ENCODE results near the gene RRAS. TPM values are rescaled to one million over a fixed set of nuclear protein-coding genes. Genes with fewer than 3 reads are reported as not detected.
A peak's percentile ranks its signal among the peaks of the same experiment; 100 is the strongest.

RRAS gene
- total and polyA plus RNA-seq, 4 experiments from 2014 or later: 12.0 to 32.1 (median 20.7) TPM

DNA sequence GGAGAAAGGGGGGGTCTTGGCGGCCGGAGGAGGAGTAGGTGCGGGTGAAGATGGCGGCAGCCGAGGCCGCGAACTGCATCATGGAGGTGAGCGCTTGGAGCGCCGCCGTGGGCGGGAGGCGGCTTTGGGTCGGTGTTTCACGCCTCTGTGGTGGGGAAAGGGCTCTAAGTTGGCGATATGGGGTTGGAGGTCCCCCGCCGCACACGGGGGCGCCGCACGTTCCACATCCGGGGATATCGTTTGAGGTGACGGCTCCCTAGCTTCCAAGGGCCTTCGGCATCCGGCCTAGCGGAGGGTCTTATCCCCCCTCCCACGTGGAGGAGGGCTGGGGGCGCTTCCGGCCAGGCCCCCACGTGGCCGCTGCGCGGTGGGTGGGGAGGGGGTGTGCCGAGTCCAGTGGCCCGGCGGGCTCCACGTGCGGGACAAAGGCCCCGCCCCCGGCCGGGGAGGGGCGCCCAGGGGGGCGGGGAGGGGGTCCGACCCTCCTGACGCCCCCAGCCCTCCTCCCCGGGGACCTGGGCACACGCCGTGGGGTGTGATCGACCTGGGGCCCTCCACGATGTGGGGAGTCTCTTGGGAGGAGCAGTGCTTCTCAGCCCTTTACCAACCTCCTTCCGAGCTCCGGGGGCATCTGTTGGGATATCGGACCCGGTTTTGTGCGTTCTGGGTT lies 37.4 kb upstream of the RRAS start, which contains the start of gene PRMT1:
Gene PRMT1 (plus strand): TSS at position 41 of the 670 bp plus-strand sequence. CDS start 10 bp downstream, at position 51.
- POLR2A ChIA-PET (ENCODE audit: partially characterized antibody): interaction anchor here (0.6 to 6.7 kb wide), 30 partner anchors 12 to 580 kb away, joined by 3 to 125 read pairs (median 7); partner anchors contain the start of genes ADM5, AKT1S1, ALDH16A1 and BCL2L12
- Mint-ChIP-seq H3K36me3 (peaks cover 11 to 18% of the 10 kb centered on the region in 2 donors), H3K4me1 (peaks cover 17 to 52% (median 32%) of the 10 kb centered on the region in 4 donors), H3K4me3 (peak within 1 kb of the TSS; percentile 95 to 100 (median 99)), H3K27me3 (no peaks in the 10 kb centered on the region), H3K27ac (peak within 1 kb of the TSS; percentile 99 to 100 (median 99)), H3K9me3 (no peaks in the 10 kb centered on the region)
- H3K4me3 ChIP-seq (ENCODE audit: low read length in 2 of 2): peak within 1 kb of the TSS; percentile 69 to 79
- H3K4me1 ChIP-seq (ENCODE audit: insufficient read depth, low read length): peaks cover 42% of the 10 kb centered on the region
- peak in 2 of 5 donors; percentile 70 to 74 for DNase-seq
- H3K27me3 ChIP-seq (ENCODE audit: insufficient read depth, low read length): no peaks in the 10 kb centered on the region
- intact Hi-C loops (cut with micrococcal nuclease): loop anchor here (1.0 to 5.0 kb wide), 6 partner anchors 37 to 805 kb away; partner anchors contain the start of genes AKT1S1, NOSIP, PPP1R15A and RRAS
- H3K36me3 ChIP-seq (ENCODE audit: insufficient read depth, low read length): peaks cover 7% of the 10 kb centered on the region
- CTCF ChIA-PET (ENCODE audit: partially characterized antibody): interaction anchor here (0.6 to 5.5 kb wide), 16 partner anchors 12 to 452 kb away, joined by 3 to 52 read pairs (median 5); partner anchors contain the start of genes BCL2L12, FLT3LG, IRF3 and NOSIP
- H3K9me3 ChIP-seq (ENCODE audit: control insufficient read depth in 1 of 2, low read length in 2 of 2): no peaks in the 10 kb centered on the region
- H3K27ac ChIP-seq (ENCODE audit: low read depth, low read length): peak within 1 kb of the TSS; percentile 93

DNA sequence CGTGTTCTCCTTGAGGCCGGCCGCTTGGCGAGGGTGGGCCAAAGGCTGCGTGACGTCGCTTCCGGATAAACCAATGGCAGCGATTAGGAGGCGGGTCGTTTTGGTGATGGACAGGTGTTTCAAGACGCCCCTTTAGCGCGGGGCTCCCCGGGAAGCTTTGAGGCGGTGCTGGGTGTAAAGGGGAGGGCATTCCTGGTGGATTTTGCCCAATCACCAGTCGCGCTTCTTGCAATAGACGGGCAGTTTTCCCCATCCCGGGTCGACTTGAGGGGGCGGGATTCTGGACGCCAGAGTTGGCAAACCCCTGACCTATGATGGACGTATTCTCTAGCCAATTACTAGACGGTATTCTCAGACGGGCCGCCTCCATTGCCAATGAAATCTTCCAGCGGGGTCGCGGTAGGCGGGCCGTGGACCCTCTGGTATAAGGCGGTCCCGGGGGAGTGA lies 36.9 kb upstream of the RRAS start:
- DNase-seq: peak; percentile 97 to 99 (median 98)
- Histone ChIP-seq H3K27ac (ENCODE audit: low read depth, low read length) (peak overlapping the region; percentile 93), H3K4me3 (ENCODE audit: low read length in 2 of 2) (peak overlapping the region; percentile 69 to 79), H3K27me3 (ENCODE audit: insufficient read depth, low read length) (no peaks in the 10 kb centered on the region), H3K36me3 (ENCODE audit: insufficient read depth, low read length) (peaks cover 2% of the 10 kb centered on the region), H3K9me3 (ENCODE audit: control insufficient read depth in 1 of 2, low read length in 2 of 2) (no peaks in the 10 kb centered on the region), H3K4me1 (ENCODE audit: insufficient read depth, low read length) (peaks cover 48% of the 10 kb centered on the region)
- Mint-ChIP-seq H3K36me3 (peaks cover 5 to 13% of the 10 kb centered on the region in 2 donors), H3K27me3 (no peaks in the 10 kb centered on the region), H3K4me3 (peak overlapping the region; percentile 95 to 100 (median 99)), H3K27ac (peak overlapping the region; percentile 99 to 100 (median 99)), H3K4me1 (peaks cover 19 to 54% (median 37%) of the 10 kb centered on the region in 4 donors), H3K9me3 (no peaks in the 10 kb centered on the region)
- ChIA-PET CTCF (ENCODE audit: partially characterized antibody) (interaction anchor here (1.0 to 5.5 kb wide), 15 partner anchors 9 to 206 kb away, joined by 3 to 52 read pairs (median 5); partner anchors contain the start of genes BCL2L12, FLT3LG, IRF3 and NOSIP), POLR2A (ENCODE audit: partially characterized antibody) (interaction anchor here (0.6 to 6.7 kb wide), 33 partner anchors 13 to 579 kb away, joined by 3 to 125 read pairs (median 7); partner anchors contain the start of genes ADM5, AKT1S1, ALDH16A1 and AP2A1)
- intact Hi-C loops (cut with micrococcal nuclease): loop anchor here (1.0 to 5.0 kb wide), 7 partner anchors 13 to 804 kb away; partner anchors contain the start of genes AKT1S1, NOSIP, PPP1R15A and RRAS

DNA sequence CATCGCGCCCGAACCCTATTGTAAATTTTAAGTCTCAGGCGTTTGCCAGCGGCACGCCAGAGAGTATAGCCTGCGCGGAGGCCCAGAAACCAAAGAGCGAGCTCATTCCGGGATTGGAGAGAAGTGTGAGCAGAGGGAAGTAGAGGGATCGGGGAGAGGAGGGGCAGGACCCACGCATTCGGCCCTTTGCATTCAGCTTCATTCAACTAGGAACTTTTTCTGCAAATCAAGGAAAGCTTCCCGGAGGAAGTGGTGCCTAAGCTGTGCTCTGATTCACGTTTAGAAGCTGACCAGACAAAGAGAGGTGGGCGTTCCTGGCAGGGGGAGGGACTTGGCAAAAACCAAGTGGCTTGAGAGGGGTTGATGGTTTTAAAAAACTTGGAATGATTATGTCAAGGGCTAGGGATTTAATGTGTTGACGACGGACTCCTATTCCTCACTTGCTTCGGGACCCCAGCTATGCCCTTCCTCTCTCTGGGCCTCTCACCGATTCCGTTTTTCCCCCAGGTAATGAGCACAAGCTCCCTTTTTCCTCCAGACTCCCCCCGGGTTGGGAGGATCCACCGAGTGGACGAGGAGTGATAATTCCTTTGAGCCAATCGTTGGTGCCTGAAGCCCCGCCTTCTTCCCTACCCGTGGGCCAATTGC lies 36.3 kb upstream of the RRAS start:
- intact Hi-C loops (cut with micrococcal nuclease): loop anchor here (1.0 to 5.0 kb wide), 4 partner anchors 12 to 803 kb away; partner anchors contain the start of genes AKT1S1, PPP1R15A and TBC1D17
- H3K4me1 ChIP-seq (ENCODE audit: insufficient read depth, low read length): peaks cover 48% of the 10 kb centered on the region
- H3K4me1 Mint-ChIP-seq: peaks cover 19 to 54% (median 37%) of the 10 kb centered on the region in 4 donors

DNA sequence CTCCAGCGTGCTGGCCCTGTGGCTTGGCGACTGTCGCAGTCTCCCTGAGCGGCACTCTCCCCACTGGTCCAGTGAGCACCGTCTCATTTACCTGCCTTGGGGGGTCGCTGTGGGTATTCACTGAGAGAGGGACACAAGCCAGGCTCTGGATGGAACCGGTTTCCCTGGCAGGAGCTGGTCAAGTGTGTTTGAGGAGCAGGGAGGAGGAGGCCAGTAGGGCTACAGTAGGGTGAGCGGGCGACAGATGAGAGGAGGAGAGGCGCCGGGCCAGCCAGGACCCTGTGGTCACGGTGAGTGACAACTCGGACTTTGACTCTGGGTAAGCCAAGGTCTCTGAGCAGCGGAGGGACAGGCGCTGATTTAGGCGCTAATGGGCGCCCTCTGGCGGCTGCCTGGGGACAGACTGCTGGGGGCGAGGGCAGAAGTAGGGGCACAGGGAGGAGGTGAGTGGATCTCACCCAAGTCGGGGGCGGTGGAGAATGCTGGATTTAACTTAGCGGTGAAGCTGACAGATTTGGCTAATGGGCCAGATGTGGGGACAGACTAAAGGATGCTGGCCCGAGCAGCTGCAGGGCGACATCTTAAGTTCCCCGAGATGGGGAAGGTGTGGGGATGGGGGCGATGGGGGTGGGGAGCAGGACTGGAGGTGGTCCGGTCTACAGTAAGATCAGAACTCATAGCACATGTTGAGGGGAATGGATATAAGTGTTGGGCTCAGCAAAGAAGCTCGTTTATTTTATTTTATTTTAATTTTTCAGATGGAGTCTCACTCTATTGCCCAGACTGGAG lies 32.4 kb upstream of the RRAS start:
- Mint-ChIP-seq H3K4me3 (peak overlapping the region in 3 of 8 donors; percentile 23 to 55 (median 39)), H3K27ac (peak overlapping the region in 5 of 7 donors; percentile 1 to 81 (median 48)), H3K27me3 (no peaks in the 10 kb centered on the region), H3K9me3 (no peaks in the 10 kb centered on the region), H3K36me3 (peaks cover 0 to 8% of the 10 kb centered on the region in 2 donors), H3K4me1 (peaks cover 10 to 24% (median 18%) of the 10 kb centered on the region in 4 donors)
- peaks cover 14% of the 10 kb centered on the region for H3K4me1 ChIP-seq (ENCODE audit: insufficient read depth, low read length)
- no peaks in the 10 kb centered on the region for H3K9me3 ChIP-seq (ENCODE audit: control insufficient read depth in 1 of 2, low read length in 2 of 2)
- ChIA-PET CTCF (ENCODE audit: partially characterized antibody) (interaction anchor here (0.6 to 5.5 kb wide), 23 partner anchors 8 to 199 kb away, joined by 3 to 52 read pairs (median 5); partner anchors contain the start of genes AP2A1, NOSIP, RRAS and SCAF1), POLR2A (ENCODE audit: partially characterized antibody) (interaction anchor here (0.7 to 2.0 kb wide), 6 partner anchors 11 to 169 kb away, joined by 3 to 8 read pairs (median 4); partner anchors contain the start of gene SCAF1)
- intact Hi-C loops (cut with micrococcal nuclease): loop anchor here (1.0 kb wide), 2 partner anchors 17 to 169 kb away; no protein-coding TSS in a partner anchor
- no peak overlapping the region for H3K4me3 ChIP-seq (ENCODE audit: low read length in 2 of 2)
- H3K36me3 ChIP-seq (ENCODE audit: insufficient read depth, low read length): no peaks in the 10 kb centered on the region
- H3K27ac ChIP-seq (ENCODE audit: low read depth, low read length): no peak overlapping the region
- peak; percentile 60 to 70 (median 67) for DNase-seq
- no peaks in the 10 kb centered on the region for H3K27me3 ChIP-seq (ENCODE audit: insufficient read depth, low read length)

More for the DNA sequence above, 36.3 kb upstream of the RRAS start:
- Mint-ChIP-seq H3K27ac (peak overlapping the region; percentile 99 to 100 (median 99)), H3K9me3 (no peaks in the 10 kb centered on the region), H3K36me3 (peaks cover 4 to 13% of the 10 kb centered on the region in 2 donors), H3K4me3 (peak overlapping the region; percentile 95 to 100 (median 99)), H3K27me3 (no peaks in the 10 kb centered on the region)
- peak overlapping the region; percentile 93 for H3K27ac ChIP-seq (ENCODE audit: low read depth, low read length)
- POLR2A ChIA-PET (ENCODE audit: partially characterized antibody): interaction anchor here (0.6 to 6.7 kb wide), 32 partner anchors 13 to 578 kb away, joined by 3 to 125 read pairs (median 7); partner anchors contain the start of genes ADM5, AKT1S1, ALDH16A1 and AP2A1
- H3K4me3 ChIP-seq (ENCODE audit: low read length in 2 of 2): peak overlapping the region; percentile 59 to 69
- CTCF ChIA-PET (ENCODE audit: partially characterized antibody): interaction anchor here (0.7 to 5.5 kb wide), 19 partner anchors 9 to 231 kb away, joined by 3 to 52 read pairs (median 4); partner anchors contain the start of genes ADM5, BCL2L12, FLT3LG and IRF3
- H3K9me3 ChIP-seq (ENCODE audit: control insufficient read depth in 1 of 2, low read length in 2 of 2): no peaks in the 10 kb centered on the region
- no peaks in the 10 kb centered on the region for H3K36me3 ChIP-seq (ENCODE audit: insufficient read depth, low read length)
- no peaks in the 10 kb centered on the region for H3K27me3 ChIP-seq (ENCODE audit: insufficient read depth, low read length)
- DNase-seq: no peak

DNA sequence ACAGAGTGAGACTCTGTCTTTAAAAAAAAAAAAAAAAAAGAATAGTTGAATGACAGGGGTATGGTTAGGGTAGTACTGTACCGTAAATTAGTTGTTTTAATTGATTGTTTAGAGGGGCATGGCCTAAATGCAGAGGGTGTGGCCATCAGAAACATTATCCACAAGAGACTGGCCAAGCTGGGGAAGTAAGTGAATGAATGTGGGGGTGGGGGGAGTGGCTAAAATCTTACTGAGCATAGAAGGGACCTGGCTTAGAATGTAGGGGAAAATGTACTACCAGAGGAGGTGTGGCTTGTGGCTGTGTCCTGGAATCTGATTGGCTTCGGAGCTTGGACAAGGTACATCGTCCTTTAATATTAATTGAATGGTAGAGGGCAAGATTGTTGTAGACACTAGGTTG lies 29.6 kb upstream of the RRAS start:
- Histone ChIP-seq H3K4me3 (ENCODE audit: low read length in 2 of 2) (no peak overlapping the region), H3K9me3 (ENCODE audit: control insufficient read depth in 1 of 2, low read length in 2 of 2) (no peaks in the 10 kb centered on the region), H3K36me3 (ENCODE audit: insufficient read depth, low read length) (no peaks in the 10 kb centered on the region), H3K4me1 (ENCODE audit: insufficient read depth, low read length) (peaks cover 16% of the 10 kb centered on the region), H3K27me3 (ENCODE audit: insufficient read depth, low read length) (no peaks in the 10 kb centered on the region), H3K27ac (ENCODE audit: low read depth, low read length) (no peak overlapping the region)
- Mint-ChIP-seq H3K27me3 (no peaks in the 10 kb centered on the region), H3K4me3 (no peak overlapping the region), H3K36me3 (peaks cover 0 to 11% of the 10 kb centered on the region in 2 donors), H3K9me3 (peaks cover 0 to 4% (median 0%) of the 10 kb centered on the region in 8 donors), H3K27ac (no peak overlapping the region), H3K4me1 (peaks cover 9 to 33% (median 24%) of the 10 kb centered on the region in 4 donors)
- intact Hi-C loops (cut with micrococcal nuclease): no loop called here
- ChIA-PET POLR2A (ENCODE audit: partially characterized antibody) (interaction anchor here (1.2 kb wide), 1 partner anchor 89 kb away, joined by 3 read pairs; the partner anchor contains the start of gene NOSIP), CTCF (ENCODE audit: partially characterized antibody) (interaction anchor here (3.2 kb wide), 1 partner anchor 104 kb away, joined by 10 read pairs; no protein-coding TSS in a partner anchor)
- no peak for DNase-seq

DNA sequence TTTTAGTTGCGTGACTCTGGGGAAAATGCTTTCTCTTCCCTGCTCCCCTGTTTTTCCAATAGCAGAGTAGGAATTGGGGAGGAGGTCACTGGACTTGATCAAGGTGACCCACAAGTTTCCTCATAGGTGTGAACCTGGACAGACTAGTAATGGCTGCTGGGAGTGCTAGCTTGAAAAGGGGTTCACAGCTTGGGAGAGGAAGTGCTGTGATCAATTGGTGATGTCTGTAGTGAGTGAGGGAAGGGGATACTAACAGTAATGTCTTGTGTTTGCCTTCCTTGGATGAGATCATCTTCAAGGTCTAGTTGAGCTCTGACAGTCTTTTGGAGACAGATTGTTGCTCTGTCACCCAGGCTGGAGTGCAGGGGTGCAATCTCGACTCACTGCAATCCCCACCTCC lies 27.5 kb upstream of the RRAS start:
- ChIA-PET POLR2A (ENCODE audit: partially characterized antibody) (interaction anchor here (0.7 to 11.0 kb wide), 3 partner anchors 9 to 87 kb away, joined by 4 to 125 read pairs (median 5); partner anchors contain the start of genes NOSIP and PRMT1), CTCF (ENCODE audit: partially characterized antibody) (interaction anchor here (0.9 to 1.6 kb wide), 3 partner anchors 9 to 164 kb away, joined by 3 to 4 read pairs (median 3); no protein-coding TSS in a partner anchor)
- H3K27me3 ChIP-seq (ENCODE audit: insufficient read depth, low read length): no peaks in the 10 kb centered on the region
- intact Hi-C loops (cut with micrococcal nuclease): no loop called here
- DNase-seq: peak in 1 of 5 donors; percentile 13
- peaks cover 0 to 4% (median 0%) of the 10 kb centered on the region in 8 donors for H3K9me3 Mint-ChIP-seq
- peaks cover 22 to 48% (median 36%) of the 10 kb centered on the region in 4 donors for H3K4me1 Mint-ChIP-seq
- peaks cover 31% of the 10 kb centered on the region for H3K4me1 ChIP-seq (ENCODE audit: insufficient read depth, low read length)
- H3K27ac Mint-ChIP-seq: peak overlapping the region in 3 of 7 donors; percentile 31 to 69 (median 35)
- H3K9me3 ChIP-seq (ENCODE audit: control insufficient read depth in 1 of 2, low read length in 2 of 2): no peaks in the 10 kb centered on the region
- peak overlapping the region in 5 of 8 donors; percentile 46 to 69 (median 58) for H3K4me3 Mint-ChIP-seq
- H3K36me3 ChIP-seq (ENCODE audit: insufficient read depth, low read length): peaks cover 7% of the 10 kb centered on the region
- H3K27ac ChIP-seq (ENCODE audit: low read depth, low read length): no peak overlapping the region
- H3K4me3 ChIP-seq (ENCODE audit: low read length in 2 of 2): no peak overlapping the region
- H3K27me3 Mint-ChIP-seq: no peaks in the 10 kb centered on the region
- H3K36me3 Mint-ChIP-seq: peaks cover 0 to 23% of the 10 kb centered on the region in 2 donors

Data from CD4-positive, alpha-beta memory T cell (primary cell).